ENCODE results near the gene CEP152. TPM values are rescaled to one million over a fixed set of nuclear protein-coding genes. Genes with fewer than 3 reads are reported as not detected.

The CEP152 gene
- total and polyA plus RNA-seq, 9 of the 15 experiments (the other 6 are each of a cell fraction or from before 2014, with no cell fraction given), result 9.9 to 43.0 (median 23.6) TPM

- TF ChIP-seq, protein P1, sequence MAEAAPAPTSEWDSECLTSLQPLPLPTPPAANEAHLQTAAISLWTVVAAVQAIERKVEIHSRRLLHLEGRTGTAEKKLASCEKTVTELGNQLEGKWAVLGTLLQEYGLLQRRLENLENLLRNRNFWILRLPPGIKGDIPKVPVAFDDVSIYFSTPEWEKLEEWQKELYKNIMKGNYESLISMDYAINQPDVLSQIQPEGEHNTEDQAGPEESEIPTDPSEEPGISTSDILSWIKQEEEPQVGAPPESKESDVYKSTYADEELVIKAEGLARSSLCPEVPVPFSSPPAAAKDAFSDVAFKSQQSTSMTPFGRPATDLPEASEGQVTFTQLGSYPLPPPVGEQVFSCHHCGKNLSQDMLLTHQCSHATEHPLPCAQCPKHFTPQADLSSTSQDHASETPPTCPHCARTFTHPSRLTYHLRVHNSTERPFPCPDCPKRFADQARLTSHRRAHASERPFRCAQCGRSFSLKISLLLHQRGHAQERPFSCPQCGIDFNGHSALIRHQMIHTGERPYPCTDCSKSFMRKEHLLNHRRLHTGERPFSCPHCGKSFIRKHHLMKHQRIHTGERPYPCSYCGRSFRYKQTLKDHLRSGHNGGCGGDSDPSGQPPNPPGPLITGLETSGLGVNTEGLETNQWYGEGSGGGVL (CRISPR knock-in tag; IDR thresholded peaks at IDR 0.05), result no peak
- no peak for TF ChIP-seq SUPT5H (IDR thresholded peaks at IDR 0.05)
- TF ChIP-seq SP1 (CRISPR knock-in tag; IDR thresholded peaks at IDR 0.05), result no peak
Observed at GRCh38 chr15:48761393-48762158, 49.3 kb downstream of the CEP152 start (continued).

DNA sequence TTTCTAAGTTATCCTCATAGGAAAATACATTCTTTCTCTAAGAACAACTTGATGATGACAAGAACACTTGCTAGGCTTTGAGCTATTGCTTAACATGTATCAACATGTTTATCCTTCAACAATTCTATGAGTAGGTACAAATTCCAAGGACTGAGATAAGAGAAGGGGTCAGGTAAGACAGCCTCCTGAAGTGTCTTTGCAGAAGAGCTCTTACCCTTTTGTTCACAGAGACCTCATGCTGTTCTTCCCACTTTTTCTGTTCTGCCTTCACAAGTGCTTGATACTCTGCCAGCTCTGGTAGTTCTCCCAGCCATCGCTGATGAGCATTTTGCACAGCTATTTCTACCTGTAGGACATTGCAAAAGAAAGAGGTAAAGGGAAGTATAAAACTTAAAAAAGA lies 50.9 kb downstream of the CEP152 start:
- intact Hi-C loops (cut with micrococcal nuclease), result no loop called here
- Histone ChIP-seq H3K4me3 (no peak overlapping the region), H3K4me1 (replicated peaks in 1 of 2; ENCODE audit: control insufficient read depth in 2 of 2, insufficient read depth in 2 of 2, low read length in 2 of 2) (no peaks in the 10 kb centered on the region), H2AFZ (ENCODE audit: low read depth, low read length) (no peak overlapping the region), H4K20me1 (replicated peaks; ENCODE audit: control insufficient read depth, insufficient read depth, low read length) (no peaks in the 10 kb centered on the region), H3K36me3 (ENCODE audit: control insufficient read depth, insufficient read depth, low read length) (peaks cover 78% of the 10 kb centered on the region), H3K27ac (ENCODE audit: extremely low read depth, low read depth, low read length) (no peak overlapping the region), H3K27me3 (ENCODE audit: control insufficient read depth in 2 of 2, insufficient read depth in 2 of 2, low read length in 2 of 2) (no peaks in the 10 kb centered on the region), H3K9me1 (ENCODE audit: control insufficient read depth, insufficient read depth, low read length) (no peaks in the 10 kb centered on the region), H3K4me2 (ENCODE audit: insufficient read depth, low read length) (no peak overlapping the region), H3K9me3 (replicated peaks; ENCODE audit: control insufficient read depth, insufficient read depth, low read depth, low read length) (no peaks in the 10 kb centered on the region), H3K79me2 (ENCODE audit: control insufficient read depth, insufficient read depth, low read length) (no peaks in the 10 kb centered on the region), H3K9ac (ENCODE audit: insufficient read depth in 1 of 2, low read depth in 2 of 2, low read length in 2 of 2) (no peak overlapping the region)
- WGBS (ENCODE audit: insufficient coverage, low coverage, missing lambda C conversion rate), result 92% methylated on average over 1 of the region's 1 CpG
- CTCF ChIA-PET (ENCODE audit: low intra/inter-chr PET ratio), result no interaction called here
- in situ Hi-C loops (cut with MboI), result no loop called here
- BruUV-seq (replicated peaks), result no TSS peak
- POLR2A ChIA-PET, result no interaction called here
- ATAC-seq (no peak), FAIRE-seq (no peak), DNase-seq (ENCODE audit: extremely low read depth in 1 of 4, low spot score in 3 of 4) (no peak)
- TF ChIP-seq, protein P2, sequence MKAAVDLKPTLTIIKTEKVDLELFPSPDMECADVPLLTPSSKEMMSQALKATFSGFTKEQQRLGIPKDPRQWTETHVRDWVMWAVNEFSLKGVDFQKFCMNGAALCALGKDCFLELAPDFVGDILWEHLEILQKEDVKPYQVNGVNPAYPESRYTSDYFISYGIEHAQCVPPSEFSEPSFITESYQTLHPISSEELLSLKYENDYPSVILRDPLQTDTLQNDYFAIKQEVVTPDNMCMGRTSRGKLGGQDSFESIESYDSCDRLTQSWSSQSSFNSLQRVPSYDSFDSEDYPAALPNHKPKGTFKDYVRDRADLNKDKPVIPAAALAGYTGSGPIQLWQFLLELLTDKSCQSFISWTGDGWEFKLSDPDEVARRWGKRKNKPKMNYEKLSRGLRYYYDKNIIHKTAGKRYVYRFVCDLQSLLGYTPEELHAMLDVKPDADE (conservative IDR thresholded peaks at IDR 0.05; ENCODE audit: control insufficient read depth, low read depth, low read length), result no peak
- TF ChIP-seq, protein P3, sequence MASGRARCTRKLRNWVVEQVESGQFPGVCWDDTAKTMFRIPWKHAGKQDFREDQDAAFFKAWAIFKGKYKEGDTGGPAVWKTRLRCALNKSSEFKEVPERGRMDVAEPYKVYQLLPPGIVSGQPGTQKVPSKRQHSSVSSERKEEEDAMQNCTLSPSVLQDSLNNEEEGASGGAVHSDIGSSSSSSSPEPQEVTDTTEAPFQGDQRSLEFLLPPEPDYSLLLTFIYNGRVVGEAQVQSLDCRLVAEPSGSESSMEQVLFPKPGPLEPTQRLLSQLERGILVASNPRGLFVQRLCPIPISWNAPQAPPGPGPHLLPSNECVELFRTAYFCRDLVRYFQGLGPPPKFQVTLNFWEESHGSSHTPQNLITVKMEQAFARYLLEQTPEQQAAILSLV (tag; IDR thresholded peaks at IDR 0.05), result no peak
- TF ChIP-seq SOX6 (IDR thresholded peaks at IDR 0.05), result no peak
- TF ChIP-seq, protein P4, sequence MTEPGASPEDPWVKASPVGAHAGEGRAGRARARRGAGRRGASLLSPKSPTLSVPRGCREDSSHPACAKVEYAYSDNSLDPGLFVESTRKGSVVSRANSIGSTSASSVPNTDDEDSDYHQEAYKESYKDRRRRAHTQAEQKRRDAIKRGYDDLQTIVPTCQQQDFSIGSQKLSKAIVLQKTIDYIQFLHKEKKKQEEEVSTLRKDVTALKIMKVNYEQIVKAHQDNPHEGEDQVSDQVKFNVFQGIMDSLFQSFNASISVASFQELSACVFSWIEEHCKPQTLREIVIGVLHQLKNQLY (CRISPR knock-in tag; conservative IDR thresholded peaks at IDR 0.05), result no peak
- TF ChIP-seq TFE3 (CRISPR knock-in tag; IDR thresholded peaks at IDR 0.05), result no peak
- no peak for TF ChIP-seq ZC3H11A (IDR thresholded peaks at IDR 0.05; ENCODE audit: low read depth, low read length)
- TF ChIP-seq HMG20B (CRISPR knock-in tag; IDR thresholded peaks at IDR 0.05), result no peak
- TF ChIP-seq ZNF224 (CRISPR knock-in tag; IDR thresholded peaks at IDR 0.05), result no peak
- TF ChIP-seq SMAD3 (CRISPR knock-in tag; conservative IDR thresholded peaks at IDR 0.05), result no peak
- TF ChIP-seq ZNF212 (CRISPR knock-in tag; IDR thresholded peaks at IDR 0.05), result no peak
- no peak for TF ChIP-seq HDGF (IDR thresholded peaks at IDR 0.05)
